Gastrocnemius medialis (tissue), 4 donors: ENCODE results near the gene CLIP2. TPM values are rescaled to one million over a fixed set of nuclear protein-coding genes. Genes with fewer than 3 reads are reported as not detected.
"Not testable (repeated sequence)": the region's sequence is repeated elsewhere in the genome, so short reads cannot be mapped to it uniquely, and the experiment has no call there.

Experiments
- ATAC-seq, 2 donors: fragments of 150-250 bp; one replicate each; pipeline ENCODE4 v1.9.1; 2016
- DNase-seq, 2 donors: peaks; one replicate each; pipeline ENCODE4 v3.0.0-alpha.2; 2019
- H3K27ac ChIP-seq, 4 donors: fragments of 200-600 bp; sonication (generic); 1 replicate in 1 of 4; 2 replicates in 3 of 4; pipeline ENCODE4 v1.5.1; 2016 to 2018; ENCODE audit warnings: mild to moderate bottlenecking in 2 of 4, moderate library complexity in 1 of 4
- H3K27me3 ChIP-seq, 3 donors: fragments of 200-600 bp; sonication (generic) in 2 of 3; 1 replicate in 1 of 3; 2 replicates in 2 of 3; pipeline versions ENCODE4 v1.5.1 to v1.6.0; 2016 to 2019; ENCODE audit warnings: mild to moderate bottlenecking in 1 of 3, moderate library complexity in 1 of 3
- H3K36me3 ChIP-seq, 2 donors: fragments of 200-600 bp; sonication (generic) in 1 of 2; one replicate each; pipeline ENCODE4 v1.5.1; 2017 to 2018
- H3K4me1 ChIP-seq, 2 donors: fragments of 200-600 bp; sonication (generic) in 1 of 2; one replicate each; pipeline ENCODE4 v1.5.1; 2016 to 2017; ENCODE audit warnings: mild to moderate bottlenecking in 2 of 2
- H3K4me3 ChIP-seq, 4 donors: fragments of 200-600 bp; sonication (generic) in 3 of 4; 1 replicate in 1 of 4; 2 replicates in 3 of 4; pipeline ENCODE4 v1.5.1; 2016 to 2019; ENCODE audit warnings: mild to moderate bottlenecking in 2 of 4
- H3K9me3 ChIP-seq, 3 donors: fragments of 200-600 bp; sonication (generic) in 2 of 3; 1 replicate in 1 of 3; 2 replicates in 2 of 3; pipeline ENCODE4 v1.5.1; 2016 to 2019
- CTCF ChIP-seq, 5 experiments: fragments of 450-650 bp in 3 of 5; fragments of 200-600 bp in 2 of 5; sonication (generic) in 2 of 5; IDR thresholded peaks in 4 of 5; conservative IDR thresholded peaks in 1 of 5; 1 replicate in 4 of 5; 2 replicates in 1 of 5; pipeline ENCODE4 v1.5.1; 2016 to 2019; ENCODE audit warnings: antibody characterized with exemption in 5 of 5, mild to moderate bottlenecking in 3 of 5, moderate library complexity in 3 of 5
- POLR2A ChIP-seq, 2 donors: fragments of 450-650 bp; IDR thresholded peaks; one replicate each; pipeline ENCODE4 v1.6.1; 2017; ENCODE audit warnings: antibody characterized with exemption in 2 of 2, mild to moderate bottlenecking in 2 of 2, moderate library complexity in 2 of 2
- in situ Hi-C, 4 donors: fragments of 200-750 bp; cut with MboI; loops; one replicate each; pipeline versions ENCODE4 v1.15.0 to v1.8.0; 2017; ENCODE audit warnings: low sequenced_read_pairs in 4 of 4
- intact Hi-C: fragments of 100-400 bp; cut with DNase I; formaldehyde crosslinking; loops from one replicate; pipeline ENCODE4 v1.15.1; 2023; ENCODE audit warnings: low total_unique reads
- total RNA-seq, 4 donors: library from RNA; depleted of rRNA; stranded (reverse); fragments of >200 nt; gene quantifications; one replicate each; pipeline versions ENCODE4 v1.1.0 to v1.2.3, GENCODE V29; 2016

CLIP2 gene
- total RNA-seq, 4 donors from 2014 or later, result 2.0 to 10.0 (median 4.2) TPM

GRCh38 chr7:74312418-74313028 lies 23.3 kb downstream of the CLIP2 start:
- in situ Hi-C loops, result no loop called here
- H3K9me3 ChIP-seq, result no peaks in the 10 kb centered on the region
- ATAC-seq (no peak), DNase-seq (no peak)
- H3K27me3 ChIP-seq, result no peaks in the 10 kb centered on the region
- intact Hi-C loops, result no loop called here
- H3K4me1 ChIP-seq, result no peaks in the 10 kb centered on the region
- H3K4me3 ChIP-seq, result no peak overlapping the region
- no peaks in the 10 kb centered on the region for H3K36me3 ChIP-seq
- no peak overlapping the region for H3K27ac ChIP-seq
- no peak for TF ChIP-seq CTCF (IDR thresholded peaks at IDR 0.05 in 4 of 5, conservative IDR thresholded peaks at IDR 0.05 in 1 of 5)
- no peak for TF ChIP-seq POLR2A (IDR thresholded peaks at IDR 0.05)

GRCh38 chr7:74315891-74316290 lies 26.7 kb downstream of the CLIP2 start:
- H3K27ac ChIP-seq, H3K36me3 ChIP-seq, H3K27me3 ChIP-seq, DNase-seq, H3K4me3 ChIP-seq, in situ Hi-C loops, ATAC-seq, H3K4me1 ChIP-seq, H3K9me3 ChIP-seq, intact Hi-C loops: not testable (repeated sequence)

- H3K27me3 ChIP-seq, result no peaks in the 10 kb centered on the region
- H3K4me3 ChIP-seq, result no peak overlapping the region
- H3K4me1 ChIP-seq, result no peaks in the 10 kb centered on the region
- ATAC-seq, result no peak
- H3K36me3 ChIP-seq, result peaks cover 0 to 3% of the 10 kb centered on the region in 2 donors
- DNase-seq, result no peak
- TF ChIP-seq CTCF (IDR thresholded peaks at IDR 0.05 in 4 of 5, conservative IDR thresholded peaks at IDR 0.05 in 1 of 5), result no peak
- no peak for TF ChIP-seq POLR2A (IDR thresholded peaks at IDR 0.05)
- H3K27ac ChIP-seq, result no peak overlapping the region
- no peaks in the 10 kb centered on the region for H3K9me3 ChIP-seq
- intact Hi-C loops, result no loop called here
- in situ Hi-C loops, result no loop called here
These were observed 28.1 kb downstream of the CLIP2 start for GRCh38 chr7:74317146-74317782.

- in situ Hi-C loops, result no loop called here
- Histone ChIP-seq H3K9me3 (no peaks in the 10 kb centered on the region), H3K4me3 (no peak overlapping the region), H3K27me3 (no peaks in the 10 kb centered on the region), H3K36me3 (peaks cover 0 to 3% of the 10 kb centered on the region in 2 donors), H3K4me1 (no peaks in the 10 kb centered on the region), H3K27ac (no peak overlapping the region)
- TF ChIP-seq CTCF (IDR thresholded peaks at IDR 0.05 in 4 of 5, conservative IDR thresholded peaks at IDR 0.05 in 1 of 5), result no peak
- TF ChIP-seq POLR2A (IDR thresholded peaks at IDR 0.05), result no peak
- ATAC-seq (no peak), DNase-seq (no peak)
- intact Hi-C loops, result no loop called here
These were observed 28.8 kb downstream of the CLIP2 start for GRCh38 chr7:74318043-74318442.

GRCh38 chr7:74320645-74321221 lies 31.5 kb downstream of the CLIP2 start:
- Histone ChIP-seq H3K9me3 (no peaks in the 10 kb centered on the region), H3K36me3 (peaks cover 0 to 3% of the 10 kb centered on the region in 2 donors)
- in situ Hi-C loops, result no loop called here

GRCh38 chr7:74322892-74323291 lies 33.7 kb downstream of the CLIP2 start:
- H3K4me3 ChIP-seq, DNase-seq, H3K9me3 ChIP-seq, intact Hi-C loops, H3K4me1 ChIP-seq, in situ Hi-C loops, H3K27ac ChIP-seq, H3K36me3 ChIP-seq, H3K27me3 ChIP-seq, ATAC-seq: not testable (repeated sequence)

More at GRCh38 chr7:74320645-74321221, 31.5 kb downstream of the CLIP2 start:
- Histone ChIP-seq H3K4me1 (no peaks in the 10 kb centered on the region), H3K27ac (no peak overlapping the region), H3K4me3 (no peak overlapping the region), H3K27me3 (no peaks in the 10 kb centered on the region)
- TF ChIP-seq CTCF (IDR thresholded peaks at IDR 0.05 in 4 of 5, conservative IDR thresholded peaks at IDR 0.05 in 1 of 5), result no peak
- TF ChIP-seq POLR2A (IDR thresholded peaks at IDR 0.05), result no peak
- no peak for DNase-seq
- ATAC-seq, result no peak
- intact Hi-C loops, result no loop called here
